AG10803 (cell line): ENCODE data around the gene TUBGCP6.

Source experiments
- DNase-seq: peaks from one replicate; pipeline ENCODE4 v3.0.0; 2010; ENCODE audit warnings: low read depth
- H3K4me3 ChIP-seq: 2 replicates; pipeline ENCODE4 v1.5.1; 2011; ENCODE audit warnings: mild to moderate bottlenecking, low read length, control low read depth
- TF ChIP-seq, protein P1 (sequence below): conservative IDR thresholded peaks from 2 replicates; pipeline ENCODE4 v1.5.1; 2011; ENCODE audit warnings: mild to moderate bottlenecking, low read length, control low read depth, inconsistent platforms

The TUBGCP6 gene

DNA sequence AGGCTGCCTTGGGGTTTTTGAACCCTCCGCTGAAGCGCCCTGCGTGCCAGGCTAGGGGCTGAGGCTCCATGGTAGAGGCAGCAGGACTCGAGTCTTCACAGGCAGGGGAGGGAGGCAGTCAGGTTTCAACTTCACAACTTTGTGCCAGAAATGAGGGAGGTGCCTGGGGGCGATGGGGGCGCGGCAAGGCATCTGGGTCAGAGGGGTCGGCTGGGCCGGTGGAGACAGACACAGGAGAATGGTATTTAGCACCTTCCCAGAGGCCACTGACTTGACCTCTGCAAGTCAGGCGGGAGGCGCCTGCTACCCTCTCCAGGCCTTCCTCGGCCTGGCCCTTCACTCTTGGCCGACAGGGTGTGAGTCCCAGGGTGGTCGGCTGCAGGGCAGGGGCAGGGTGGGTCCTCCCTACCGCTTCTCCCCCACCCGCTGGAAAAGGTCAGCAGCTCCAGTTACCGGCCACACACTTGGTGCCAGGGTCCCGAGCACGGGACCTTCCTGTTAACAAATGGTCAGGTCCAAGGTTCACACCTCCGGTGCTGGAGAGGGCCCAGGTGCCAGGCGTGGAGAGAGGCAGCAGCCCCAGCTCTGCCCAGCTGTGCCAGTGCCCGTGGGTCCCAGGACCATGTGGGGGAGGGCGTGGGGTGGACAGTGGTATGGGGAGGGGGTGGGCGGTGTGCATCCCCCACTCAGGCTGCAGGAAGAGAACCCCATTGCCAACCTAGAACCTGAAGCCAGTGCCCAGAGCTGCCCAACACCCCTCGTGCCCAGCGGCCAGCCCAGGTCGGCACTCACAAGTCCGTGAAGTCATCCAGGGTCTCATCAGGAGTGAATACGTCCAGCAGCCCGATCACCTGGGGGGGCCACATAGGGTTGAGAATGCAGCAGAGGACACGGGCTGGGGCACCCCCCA is 12.9 kb upstream of the TUBGCP6 start:
- H3K4me3 ChIP-seq, result no peak overlapping the region
- TF ChIP-seq, protein P1, sequence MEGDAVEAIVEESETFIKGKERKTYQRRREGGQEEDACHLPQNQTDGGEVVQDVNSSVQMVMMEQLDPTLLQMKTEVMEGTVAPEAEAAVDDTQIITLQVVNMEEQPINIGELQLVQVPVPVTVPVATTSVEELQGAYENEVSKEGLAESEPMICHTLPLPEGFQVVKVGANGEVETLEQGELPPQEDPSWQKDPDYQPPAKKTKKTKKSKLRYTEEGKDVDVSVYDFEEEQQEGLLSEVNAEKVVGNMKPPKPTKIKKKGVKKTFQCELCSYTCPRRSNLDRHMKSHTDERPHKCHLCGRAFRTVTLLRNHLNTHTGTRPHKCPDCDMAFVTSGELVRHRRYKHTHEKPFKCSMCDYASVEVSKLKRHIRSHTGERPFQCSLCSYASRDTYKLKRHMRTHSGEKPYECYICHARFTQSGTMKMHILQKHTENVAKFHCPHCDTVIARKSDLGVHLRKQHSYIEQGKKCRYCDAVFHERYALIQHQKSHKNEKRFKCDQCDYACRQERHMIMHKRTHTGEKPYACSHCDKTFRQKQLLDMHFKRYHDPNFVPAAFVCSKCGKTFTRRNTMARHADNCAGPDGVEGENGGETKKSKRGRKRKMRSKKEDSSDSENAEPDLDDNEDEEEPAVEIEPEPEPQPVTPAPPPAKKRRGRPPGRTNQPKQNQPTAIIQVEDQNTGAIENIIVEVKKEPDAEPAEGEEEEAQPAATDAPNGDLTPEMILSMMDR, result no peak
- DNase-seq, result no peak

DNA sequence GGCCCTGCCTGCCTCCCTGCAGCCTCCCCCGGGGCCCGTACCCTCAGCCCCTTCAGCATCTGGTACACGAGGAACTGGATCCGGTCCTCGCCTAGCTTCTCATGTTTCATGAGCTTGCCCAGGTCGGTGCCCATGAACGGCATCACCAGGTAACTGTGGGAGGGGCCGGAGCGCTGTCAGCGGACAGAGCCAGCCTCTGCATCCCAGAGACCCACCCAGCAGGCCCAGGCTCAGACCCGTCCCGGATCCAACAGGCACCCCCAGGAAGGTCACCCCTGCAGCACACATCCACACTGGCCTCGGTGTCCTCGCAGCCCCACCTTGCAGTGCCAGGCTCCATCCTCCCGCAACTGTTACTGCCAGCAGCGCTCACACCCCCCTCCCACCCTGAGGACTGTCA is 12.2 kb upstream of the TUBGCP6 start:
- no peak overlapping the region for H3K4me3 ChIP-seq
- no peak for DNase-seq
- TF ChIP-seq, protein P1, result no peak

DNA sequence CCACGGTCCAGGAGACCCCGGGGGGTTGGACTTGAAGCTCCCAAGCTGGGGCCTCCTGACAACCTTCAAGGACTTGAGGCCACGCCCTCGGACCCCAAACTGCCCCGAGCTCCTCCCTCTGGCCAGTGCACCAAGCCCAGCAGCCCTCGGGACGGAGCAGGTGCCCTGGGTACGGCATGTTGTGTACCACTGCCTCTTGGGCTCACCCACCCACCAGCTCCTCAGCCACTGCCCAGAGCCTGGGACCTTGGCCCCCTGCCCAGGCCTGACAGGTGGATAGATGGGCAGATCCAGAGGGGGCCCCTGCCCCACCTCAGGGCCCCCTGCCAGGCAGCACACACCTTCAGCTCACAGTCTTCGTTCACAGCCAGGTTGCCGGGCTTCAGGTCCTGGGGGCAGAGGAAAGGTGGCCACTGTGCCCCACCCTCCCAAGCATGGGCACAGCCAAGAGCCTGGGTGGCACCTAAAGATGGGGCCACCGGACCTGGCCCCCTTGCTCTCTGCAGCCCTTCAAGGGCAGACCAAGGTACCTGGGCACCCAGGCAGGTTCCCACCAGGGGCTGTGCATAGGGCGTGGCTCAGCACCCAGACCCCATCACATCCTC is 11.5 kb upstream of the TUBGCP6 start:
- no peak for DNase-seq
- H3K4me3 ChIP-seq, result no peak overlapping the region
- TF ChIP-seq, protein P1, result no peak

DNA sequence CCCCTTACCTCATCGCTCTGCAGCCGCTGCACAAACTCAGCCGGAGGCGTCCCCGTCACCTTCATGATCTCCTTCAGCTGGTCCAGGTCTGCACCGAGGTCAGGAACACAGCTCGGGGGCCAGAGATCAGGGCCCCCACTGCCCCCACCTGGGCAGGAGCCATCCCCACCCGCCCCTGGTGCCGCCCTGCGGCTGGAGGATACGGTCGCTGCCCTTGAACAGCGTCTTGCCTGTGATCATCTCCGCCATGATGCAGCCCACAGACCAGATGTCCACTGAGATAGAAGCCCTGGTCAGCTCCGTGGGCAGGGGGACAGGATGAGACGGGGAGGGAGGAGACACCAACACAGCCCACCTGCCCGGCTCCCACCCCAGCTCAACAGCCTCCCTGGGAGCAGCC is 10.8 kb upstream of the TUBGCP6 start:
- TF ChIP-seq, protein P1, result no peak
- no peak for DNase-seq
- no peak overlapping the region for H3K4me3 ChIP-seq

DNA sequence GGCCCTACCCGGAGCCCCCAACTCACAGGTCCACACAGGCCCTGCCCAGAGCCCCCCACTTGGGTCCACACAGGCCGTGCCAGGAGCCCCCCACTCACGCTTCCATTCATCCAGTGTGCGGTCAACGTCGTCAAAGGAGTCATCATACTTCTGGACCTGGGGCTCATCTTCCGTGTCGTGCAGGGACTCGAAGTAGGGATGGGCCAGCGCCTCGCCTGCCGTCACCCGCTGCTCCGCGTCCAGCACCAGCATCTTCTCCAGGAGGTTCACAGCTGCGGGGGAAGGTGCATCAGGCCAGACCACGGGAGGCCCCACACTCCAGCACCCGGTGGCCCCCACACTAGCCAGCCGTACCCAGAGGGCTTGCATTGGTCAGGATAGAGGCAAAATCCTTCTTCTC is 10.3 kb upstream of the TUBGCP6 start:
- DNase-seq, result no peak
- TF ChIP-seq, protein P1, result no peak
- no peak overlapping the region for H3K4me3 ChIP-seq

DNA sequence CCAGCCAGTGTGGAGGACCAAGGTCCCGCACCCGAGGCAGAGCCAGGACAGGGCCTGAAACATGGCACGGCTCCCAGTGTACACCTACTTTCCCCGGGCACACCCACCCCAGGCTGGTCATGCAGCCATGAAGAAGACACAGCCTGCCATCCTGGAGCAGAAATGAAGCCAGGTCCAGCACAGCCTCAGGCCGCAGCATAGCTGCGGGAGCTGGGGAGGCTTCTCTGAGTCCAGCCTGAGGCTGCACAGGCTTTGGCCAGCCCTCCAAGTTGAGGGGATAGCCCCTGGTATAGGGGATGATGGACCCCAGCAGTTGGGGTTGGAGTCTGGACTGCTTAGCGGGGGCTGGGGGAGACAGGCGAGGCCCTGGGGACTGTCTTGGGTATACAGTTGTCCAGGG is 9.1 kb upstream of the TUBGCP6 start:
- TF ChIP-seq, protein P1, result no peak
- no peak for DNase-seq
- H3K4me3 ChIP-seq, result no peak overlapping the region
